Gastroesophageal sphincter (tissue), 4 donors: ENCODE data around the gene FREM3. TPM values are rescaled to one million over a fixed set of nuclear protein-coding genes. Genes with fewer than 3 reads are reported as not detected.

Experiments
- ATAC-seq: fragments of 150-250 bp; one replicate; pipeline ENCODE4 v1.9.1; 2016; ENCODE audit warnings: mild to moderate bottlenecking, moderate library complexity
- H3K27ac ChIP-seq, 4 donors: fragments of 200-600 bp; sonication (generic) in 3 of 4; 1 replicate in 3 of 4; 2 replicates in 1 of 4; pipeline ENCODE4 v1.5.1; 2016 to 2019
- H3K27me3 ChIP-seq: fragments of 200-600 bp; sonication (generic); one replicate; pipeline ENCODE4 v1.5.1; 2019
- H3K36me3 ChIP-seq, 2 donors: fragments of 200-600 bp; sonication (generic); one replicate each; pipeline ENCODE4 v1.5.1; 2019; ENCODE audit warnings: control low read depth in 1 of 2
- H3K4me1 ChIP-seq, 3 donors: fragments of 200-600 bp; sonication (generic); 1 replicate in 2 of 3; 2 replicates in 1 of 3; pipeline ENCODE4 v1.5.1; 2016 to 2019; ENCODE audit warnings: control low read depth in 2 of 3
- H3K4me3 ChIP-seq, 2 donors: fragments of 200-600 bp; sonication (generic); one replicate each; pipeline ENCODE4 v1.5.1; 2019; ENCODE audit warnings: mild to moderate bottlenecking in 1 of 2, moderate library complexity in 1 of 2
- H3K9me3 ChIP-seq, 3 donors: fragments of 200-600 bp; sonication (generic); one replicate each; pipeline ENCODE4 v1.5.1; 2017 to 2019; ENCODE audit warnings: control low read depth in 2 of 3
- EP300 ChIP-seq: sonication (generic); formaldehyde crosslinking; IDR thresholded peaks from one replicate; pipeline ENCODE4 v1.6.1; 2017; ENCODE audit warnings: antibody characterized with exemption, mild to moderate bottlenecking
- POLR2A ChIP-seq, 2 donors: fragments of 450-650 bp; IDR thresholded peaks; one replicate each; pipeline ENCODE4 v1.6.1; 2017; ENCODE audit warnings: antibody characterized with exemption in 2 of 2, mild to moderate bottlenecking in 2 of 2, moderate library complexity in 1 of 2
- POLR2AphosphoS5 ChIP-seq: sonication (generic); formaldehyde crosslinking; IDR thresholded peaks from one replicate; pipeline ENCODE4 v1.6.1; 2017; ENCODE audit warnings: antibody characterized with exemption
- WGBS, 2 donors: methylation state at CpG; one replicate each; pipeline ENCODE4 v1.1.5; 2018; ENCODE audit warnings: low coverage in 1 of 2; 5-methylcytosine and 5-hydroxymethylcytosine counted together
- total RNA-seq, 4 donors: library from RNA; depleted of rRNA; stranded (reverse); fragments of >200 nt; gene quantifications; one replicate each; pipeline ENCODE4 v1.1.0, GENCODE V29; 2016
- TF ChIP-seq, protein P1 (sequence below), 4 experiments: fragments of 200-600 bp in 2 of 4; fragments of 450-650 bp in 2 of 4; sonication (generic) in 1 of 4; IDR thresholded peaks; one replicate each; pipeline ENCODE4 v1.5.1; 2017 to 2019; ENCODE audit warnings: antibody characterized with exemption in 4 of 4, mild to moderate bottlenecking in 2 of 4, moderate library complexity in 2 of 4

The FREM3 gene
- total RNA-seq, 4 donors from 2014 or later, result under 0.01 TPM; not detected in 3

DNA sequence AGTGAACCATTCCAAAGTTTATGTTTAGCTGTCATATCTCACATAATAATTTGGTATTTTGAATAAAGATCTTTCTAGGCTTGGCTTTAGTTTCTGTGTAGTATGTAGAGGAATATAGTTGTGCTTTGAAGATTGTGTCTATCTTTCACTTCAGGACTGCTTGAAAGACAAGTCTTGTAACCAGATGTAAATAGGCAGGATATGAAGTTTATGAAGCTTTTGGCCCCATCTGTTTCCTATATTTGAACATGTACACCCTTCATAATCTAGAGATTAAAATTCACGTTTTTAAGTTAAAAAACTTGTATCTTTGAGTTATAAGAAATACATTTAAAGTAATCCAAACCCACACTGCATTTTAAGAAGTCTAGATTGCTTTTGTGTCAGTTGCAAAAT is 11.7 kb upstream of the FREM3 start:
- H3K9me3 ChIP-seq, result no peaks in the 10 kb centered on the region
- no peak for ATAC-seq
- H3K36me3 ChIP-seq, result no peaks in the 10 kb centered on the region
- WGBS, 2 donors, result 50 to 88% methylated on average over 1 of the region's 1 CpG
- no peaks in the 10 kb centered on the region for H3K27me3 ChIP-seq
- H3K4me3 ChIP-seq, result no peak overlapping the region
- no peak overlapping the region for H3K27ac ChIP-seq
- H3K4me1 ChIP-seq, result no peaks in the 10 kb centered on the region
- TF ChIP-seq POLR2AphosphoS5 (no peak), POLR2A (IDR thresholded peaks at IDR 0.05) (no peak), EP300 (no peak)
- TF ChIP-seq, protein P1, sequence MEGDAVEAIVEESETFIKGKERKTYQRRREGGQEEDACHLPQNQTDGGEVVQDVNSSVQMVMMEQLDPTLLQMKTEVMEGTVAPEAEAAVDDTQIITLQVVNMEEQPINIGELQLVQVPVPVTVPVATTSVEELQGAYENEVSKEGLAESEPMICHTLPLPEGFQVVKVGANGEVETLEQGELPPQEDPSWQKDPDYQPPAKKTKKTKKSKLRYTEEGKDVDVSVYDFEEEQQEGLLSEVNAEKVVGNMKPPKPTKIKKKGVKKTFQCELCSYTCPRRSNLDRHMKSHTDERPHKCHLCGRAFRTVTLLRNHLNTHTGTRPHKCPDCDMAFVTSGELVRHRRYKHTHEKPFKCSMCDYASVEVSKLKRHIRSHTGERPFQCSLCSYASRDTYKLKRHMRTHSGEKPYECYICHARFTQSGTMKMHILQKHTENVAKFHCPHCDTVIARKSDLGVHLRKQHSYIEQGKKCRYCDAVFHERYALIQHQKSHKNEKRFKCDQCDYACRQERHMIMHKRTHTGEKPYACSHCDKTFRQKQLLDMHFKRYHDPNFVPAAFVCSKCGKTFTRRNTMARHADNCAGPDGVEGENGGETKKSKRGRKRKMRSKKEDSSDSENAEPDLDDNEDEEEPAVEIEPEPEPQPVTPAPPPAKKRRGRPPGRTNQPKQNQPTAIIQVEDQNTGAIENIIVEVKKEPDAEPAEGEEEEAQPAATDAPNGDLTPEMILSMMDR (IDR thresholded peaks at IDR 0.05), result no peak

DNA sequence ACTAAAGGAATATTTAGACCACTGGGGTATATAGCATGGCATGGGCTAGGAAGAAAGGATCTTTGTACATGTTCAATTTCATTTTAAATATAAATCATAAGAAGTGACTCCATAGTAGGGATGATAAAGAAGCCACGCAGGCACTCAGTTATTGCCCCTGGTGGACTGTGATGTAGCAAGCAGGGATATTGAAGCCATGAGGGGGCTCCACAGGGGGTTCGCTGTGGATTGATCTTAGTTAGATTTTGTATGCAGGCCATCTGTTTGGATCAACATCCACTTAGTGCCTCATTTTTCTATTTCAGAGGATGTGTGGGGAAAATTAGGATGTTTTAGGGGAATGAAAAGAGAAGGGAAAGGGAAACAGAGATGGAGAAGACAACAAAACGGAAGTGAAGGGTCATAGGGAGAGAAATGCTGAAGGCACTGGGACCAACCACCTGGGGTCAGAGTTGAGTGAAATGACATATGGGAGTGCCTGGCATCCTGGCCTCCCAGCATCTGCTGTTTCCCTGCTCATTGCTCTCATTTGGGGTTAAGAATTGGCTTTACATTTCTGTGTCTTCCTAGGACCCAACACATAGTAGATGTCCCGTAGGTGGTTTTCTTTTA is 11.2 kb upstream of the FREM3 start:
- 77 to 90% methylated on average over 3 to 4 of the region's 4 CpGs for WGBS, 2 donors
- H3K27ac ChIP-seq, result no peak overlapping the region

DNA sequence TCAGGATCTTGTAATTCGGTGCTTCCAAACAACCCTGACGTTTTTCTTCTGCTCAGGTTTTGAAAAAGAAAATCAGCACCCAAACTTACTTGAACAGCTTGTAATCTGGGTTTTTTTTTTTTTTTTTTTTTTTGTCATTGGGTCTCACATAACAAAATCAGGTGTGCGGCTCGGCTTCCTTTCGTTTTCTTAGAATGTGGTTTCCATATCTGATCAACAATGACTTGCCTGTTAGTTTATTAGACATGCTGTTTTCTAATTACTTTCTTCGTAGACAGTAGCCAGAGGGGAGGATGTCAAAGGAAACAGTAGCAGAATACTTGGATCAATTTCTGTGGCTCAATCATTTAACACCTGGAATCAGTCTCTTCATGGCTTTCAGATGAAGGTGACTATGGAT is 890 bp upstream of the FREM3 start:
- ATAC-seq, result no peak
- Histone ChIP-seq H3K4me1 (peaks cover 0 to 22% (median 11%) of the 10 kb centered on the region in 3 donors), H3K9me3 (no peaks in the 10 kb centered on the region), H3K27me3 (peaks cover 45% of the 10 kb centered on the region), H3K27ac (no peak overlapping the region), H3K4me3 (no peak overlapping the region), H3K36me3 (no peaks in the 10 kb centered on the region)
- TF ChIP-seq POLR2AphosphoS5 (no peak), POLR2A (IDR thresholded peaks at IDR 0.05) (no peak), EP300 (no peak)
- TF ChIP-seq, protein P1 (IDR thresholded peaks at IDR 0.05), result no peak
- whole genome bisulfite sequencing, 2 donors, result 52 to 59% methylated on average over 3 to 6 of the region's 6 CpGs

More for the DNA sequence above, 11.2 kb upstream of the FREM3 start:
- no peak overlapping the region for H3K4me3 ChIP-seq
- H3K4me1 ChIP-seq, result no peaks in the 10 kb centered on the region
- no peak for ATAC-seq
- TF ChIP-seq POLR2AphosphoS5 (no peak), EP300 (no peak), POLR2A (IDR thresholded peaks at IDR 0.05) (no peak)
- TF ChIP-seq, protein P1 (IDR thresholded peaks at IDR 0.05), result no peak
- H3K9me3 ChIP-seq, result no peaks in the 10 kb centered on the region
- H3K27me3 ChIP-seq, result no peaks in the 10 kb centered on the region
- H3K36me3 ChIP-seq, result no peaks in the 10 kb centered on the region

DNA sequence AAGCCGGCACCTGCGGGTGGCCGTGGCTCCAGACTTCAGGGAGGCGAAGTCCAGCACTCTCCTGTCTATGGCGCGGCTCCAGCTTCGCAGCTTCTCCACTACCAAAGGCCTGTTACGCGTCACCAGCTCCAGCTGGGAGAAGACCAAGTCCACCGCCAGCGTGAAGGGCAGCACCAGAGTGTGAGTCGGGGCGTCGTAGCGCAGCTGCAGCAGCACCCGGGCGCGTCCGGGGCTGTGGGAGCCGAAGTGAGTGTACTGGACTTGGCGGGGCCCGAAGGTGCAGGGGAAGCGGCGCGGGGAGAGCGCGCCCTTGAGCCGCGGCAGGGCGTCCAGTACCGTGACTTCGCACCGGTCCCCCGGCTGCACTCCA is 444 bp downstream of the FREM3 start:
- TF ChIP-seq EP300, result no peak
- TF ChIP-seq POLR2A (IDR thresholded peaks at IDR 0.05), result no peak
- TF ChIP-seq POLR2AphosphoS5, result no peak
- TF ChIP-seq, protein P1 (IDR thresholded peaks at IDR 0.05), result no peak
- H3K36me3 ChIP-seq, result no peaks in the 10 kb centered on the region
- WGBS, 2 donors, result no CpG with 5 or more reads among the region's 34 CpGs
- peak overlapping the region in 1 of 2 donors; percentile 51 for H3K4me3 ChIP-seq
- H3K27ac ChIP-seq, result no peak overlapping the region
- peak; percentile 12 for ATAC-seq
- H3K27me3 ChIP-seq, result peaks cover 45% of the 10 kb centered on the region
- H3K4me1 ChIP-seq, result peaks cover 0 to 22% (median 11%) of the 10 kb centered on the region in 3 donors
- no peaks in the 10 kb centered on the region for H3K9me3 ChIP-seq

DNA sequence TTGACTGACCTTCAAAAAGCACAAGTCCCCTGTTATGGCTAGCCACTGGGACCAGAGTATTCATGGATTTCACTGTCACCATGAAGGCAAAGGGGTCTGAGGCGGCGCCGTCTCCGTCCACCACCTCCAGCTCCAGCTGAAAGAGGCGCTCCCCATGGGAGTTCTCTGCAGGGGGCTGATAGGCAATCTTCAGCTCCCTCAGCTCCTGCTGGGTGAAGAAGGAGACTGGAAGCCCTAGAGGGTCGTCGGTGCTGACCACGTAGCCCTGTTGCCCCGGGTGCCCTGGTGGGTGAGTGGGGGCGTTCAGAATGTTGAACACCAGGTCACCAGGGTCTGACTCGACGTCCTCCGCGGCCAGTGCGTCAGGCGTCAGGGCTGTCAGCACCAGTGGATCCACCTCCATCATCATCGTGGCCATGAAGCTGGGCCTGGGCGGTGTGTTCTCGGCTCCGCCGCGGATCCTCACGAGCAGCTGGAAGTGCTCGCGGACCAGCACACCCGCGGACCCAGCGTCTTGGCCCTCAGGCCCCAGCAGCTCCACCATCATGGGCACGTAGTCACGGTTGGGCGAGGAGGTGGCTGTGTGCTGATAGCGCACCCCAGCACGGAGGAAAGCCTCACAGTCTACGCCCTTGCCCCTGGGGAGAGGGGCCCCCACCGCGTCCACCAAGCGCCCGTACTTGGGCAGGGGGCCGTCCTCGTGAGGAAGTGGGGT is 987 bp downstream of the FREM3 start:
- WGBS, 2 donors, result no CpG with 5 or more reads among the region's 40 CpGs
- peaks cover 0 to 22% (median 11%) of the 10 kb centered on the region in 3 donors for H3K4me1 ChIP-seq
- no peaks in the 10 kb centered on the region for H3K9me3 ChIP-seq
- no peaks in the 10 kb centered on the region for H3K36me3 ChIP-seq
- ATAC-seq, result no peak
- H3K27ac ChIP-seq, result no peak overlapping the region
- H3K27me3 ChIP-seq, result peaks cover 45% of the 10 kb centered on the region
- TF ChIP-seq POLR2A (IDR thresholded peaks at IDR 0.05), result no peak
- TF ChIP-seq POLR2AphosphoS5, result no peak
- TF ChIP-seq, protein P1 (IDR thresholded peaks at IDR 0.05), result no peak
- no peak for TF ChIP-seq EP300
- H3K4me3 ChIP-seq, result peak overlapping the region in 1 of 2 donors; percentile 51
